Brain microvascular endothelial cell (primary cell): ENCODE measurements around the gene MARK3.

Experiments used
- DNase-seq: peaks from one replicate; pipeline ENCODE4 v3.0.0-alpha.2; 2020
- H3K27ac ChIP-seq: fragments of 250-450 bp; sonication (Bioruptor Pico); 2 replicates; pipeline ENCODE4 v1.5.1; 2020; ENCODE audit warnings: mild to moderate bottlenecking, moderate library complexity
- H3K27me3 ChIP-seq: fragments of 250-450 bp; sonication (Bioruptor Pico); replicated peaks from 2 replicates; pipeline ENCODE4 v1.5.1; 2020; ENCODE audit warnings: mild to moderate bottlenecking
- H3K36me3 ChIP-seq: fragments of 250-450 bp; sonication (Bioruptor Pico); replicated peaks from 2 replicates; pipeline ENCODE4 v1.5.1; 2020; ENCODE audit warnings: mild to moderate bottlenecking
- H3K4me3 ChIP-seq: 2 replicates; pipeline ENCODE4 v1.5.1; 2011; ENCODE audit warnings: low read depth, mild to moderate bottlenecking, control low read depth, low read length, moderate library complexity
- CTCF ChIP-seq: IDR thresholded peaks from 2 replicates; pipeline ENCODE4 v1.5.1; 2011; ENCODE audit warnings: low read depth, mild to moderate bottlenecking, moderate library complexity, low read length, control low read depth, inconsistent platforms; ENCODE audit errors: missing control alignments
- in situ Hi-C: cut with HindIII; loops from 2 replicates; pipeline ENCODE4 v1.10.0; 2017; ENCODE audit warnings: low sequenced_read_pairs, low pct_ligation_motif_present

Gene MARK3

GRCh38 chr14:103552011-103552845, 167.0 kb downstream of the MARK3 start:
- H3K36me3 ChIP-seq: no peaks in the 10 kb centered on the region
- no peak for DNase-seq
- no peak for TF ChIP-seq CTCF
- H3K27ac ChIP-seq: no peak overlapping the region
- in situ Hi-C loops: no loop called here
- no peak overlapping the region for H3K4me3 ChIP-seq
- no peaks in the 10 kb centered on the region for H3K27me3 ChIP-seq

- Histone ChIP-seq H3K4me3 (no peak overlapping the region), H3K27ac (no peak overlapping the region), H3K36me3 (no peaks in the 10 kb centered on the region), H3K27me3 (no peaks in the 10 kb centered on the region)
- in situ Hi-C loops: no loop called here
- no peak for TF ChIP-seq CTCF
- DNase-seq: no peak
Observed at GRCh38 chr14:103552846-103553210, 167.6 kb downstream of the MARK3 start.
